ENCODE results near the gene KDM2A.

Gene KDM2A

GRCh38 chr11:67274768-67275605 lies 155.9 kb downstream of the KDM2A start:
- FAIRE-seq = no peak

GRCh38 chr11:67275606-67276409 lies 156.7 kb downstream of the KDM2A start:
- no peak for FAIRE-seq

- FAIRE-seq = no peak
Measured at GRCh38 chr11:67276781-67277230, 157.7 kb downstream of the KDM2A start.

- no peak for FAIRE-seq
Measured at GRCh38 chr11:67277231-67277961, 158.3 kb downstream of the KDM2A start.

GRCh38 chr11:67278135-67278938 lies 159.3 kb downstream of the KDM2A start:
- no peak for FAIRE-seq

GRCh38 chr11:67278939-67279588 lies 160.0 kb downstream of the KDM2A start:
- FAIRE-seq = no peak

GRCh38 chr11:67279589-67280340 lies 160.7 kb downstream of the KDM2A start:
- no peak for FAIRE-seq

GRCh38 chr11:67280341-67280787 lies 161.3 kb downstream of the KDM2A start:
- no peak for FAIRE-seq

GRCh38 chr11:67280788-67281551 lies 161.9 kb downstream of the KDM2A start:
- no peak for FAIRE-seq

- FAIRE-seq = no peak
Measured at GRCh38 chr11:67281552-67282150, 162.6 kb downstream of the KDM2A start.

GRCh38 chr11:67282155-67282875 lies 163.3 kb downstream of the KDM2A start:
- FAIRE-seq = no peak

- FAIRE-seq = no peak
Measured at GRCh38 chr11:67282876-67283371, 163.9 kb downstream of the KDM2A start.

GRCh38 chr11:67283481-67283963 lies 164.5 kb downstream of the KDM2A start:
- FAIRE-seq = no peak

GRCh38 chr11:67284811-67285540 lies 165.9 kb downstream of the KDM2A start:
- FAIRE-seq = no peak

- no peak for FAIRE-seq
Measured at GRCh38 chr11:67285541-67286498, 166.8 kb downstream of the KDM2A start.

- no peak for FAIRE-seq
Measured at GRCh38 chr11:67286621-67287333, 167.7 kb downstream of the KDM2A start.

All from G401.6 (cell line).